Retinal pigment epithelial cell (primary cell): Measurements from ENCODE around the gene ZNF573.
"Not testable (repeated sequence)": the region's sequence is repeated elsewhere in the genome, so short reads cannot be mapped to it uniquely, and the experiment has no call there.

Experiments used
- DNase-seq: peaks from one replicate; pipeline ENCODE4 v3.0.0-alpha.2; 2010; ENCODE audit warnings: low read depth
- H3K4me3 ChIP-seq: 2 replicates; pipeline ENCODE4 v1.5.1; 2011; ENCODE audit warnings: mild to moderate bottlenecking, low read length, control low read depth, moderate library complexity
- TF ChIP-seq, protein P1 (sequence below): conservative IDR thresholded peaks from 2 replicates; pipeline ENCODE4 v1.5.1; 2011; ENCODE audit warnings: low read depth, low read length, control low read depth, inconsistent platforms

ZNF573 gene

DNA sequence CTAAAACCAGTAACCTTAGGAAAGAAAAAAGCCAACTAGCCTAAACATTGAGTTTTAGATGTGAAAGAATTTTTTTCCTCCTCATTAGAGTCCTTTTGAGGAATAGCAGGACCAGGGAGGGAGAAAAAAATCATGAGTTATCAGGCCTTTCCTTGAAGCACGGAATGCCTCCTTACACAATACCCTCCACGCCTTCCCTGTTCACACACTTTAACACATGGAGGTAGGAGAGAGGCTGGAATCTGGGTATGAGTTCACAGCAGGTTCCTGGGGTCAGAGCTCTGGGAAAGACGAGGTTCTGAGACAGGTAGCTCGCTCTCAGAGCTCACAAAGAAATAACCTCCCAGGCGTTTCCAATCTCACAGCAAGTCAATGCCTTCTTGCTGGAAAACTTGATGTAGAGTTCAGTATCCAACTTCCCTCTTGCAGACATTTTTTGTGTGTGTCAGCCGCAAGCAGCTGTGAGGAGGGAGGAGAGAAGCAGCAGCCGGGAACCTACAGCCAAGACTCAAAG, 716 bp downstream of the ZNF573 start:
- TF ChIP-seq, protein P1, sequence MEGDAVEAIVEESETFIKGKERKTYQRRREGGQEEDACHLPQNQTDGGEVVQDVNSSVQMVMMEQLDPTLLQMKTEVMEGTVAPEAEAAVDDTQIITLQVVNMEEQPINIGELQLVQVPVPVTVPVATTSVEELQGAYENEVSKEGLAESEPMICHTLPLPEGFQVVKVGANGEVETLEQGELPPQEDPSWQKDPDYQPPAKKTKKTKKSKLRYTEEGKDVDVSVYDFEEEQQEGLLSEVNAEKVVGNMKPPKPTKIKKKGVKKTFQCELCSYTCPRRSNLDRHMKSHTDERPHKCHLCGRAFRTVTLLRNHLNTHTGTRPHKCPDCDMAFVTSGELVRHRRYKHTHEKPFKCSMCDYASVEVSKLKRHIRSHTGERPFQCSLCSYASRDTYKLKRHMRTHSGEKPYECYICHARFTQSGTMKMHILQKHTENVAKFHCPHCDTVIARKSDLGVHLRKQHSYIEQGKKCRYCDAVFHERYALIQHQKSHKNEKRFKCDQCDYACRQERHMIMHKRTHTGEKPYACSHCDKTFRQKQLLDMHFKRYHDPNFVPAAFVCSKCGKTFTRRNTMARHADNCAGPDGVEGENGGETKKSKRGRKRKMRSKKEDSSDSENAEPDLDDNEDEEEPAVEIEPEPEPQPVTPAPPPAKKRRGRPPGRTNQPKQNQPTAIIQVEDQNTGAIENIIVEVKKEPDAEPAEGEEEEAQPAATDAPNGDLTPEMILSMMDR: no peak
- peak overlapping the region; percentile 83 for H3K4me3 ChIP-seq
- no peak for DNase-seq

DNA sequence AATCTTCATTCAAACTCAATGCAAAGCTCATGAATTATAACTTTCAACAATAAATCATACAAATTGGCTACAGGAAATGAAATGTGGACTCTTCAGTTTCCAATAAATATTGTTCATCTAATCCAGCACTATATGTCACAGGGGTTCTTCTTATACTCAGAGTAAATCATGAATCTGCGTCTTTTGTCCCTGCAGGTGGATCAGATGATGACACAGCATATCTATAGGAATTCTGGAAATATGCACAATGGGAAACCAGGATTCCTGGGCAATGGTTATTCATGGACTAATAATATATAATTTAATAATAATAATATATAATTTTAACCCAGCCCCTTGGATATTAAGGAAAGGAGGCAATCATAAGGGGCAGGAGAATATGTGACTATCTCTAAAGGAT, 8.4 kb downstream of the ZNF573 start:
- H3K4me3 ChIP-seq: no peak overlapping the region
- no peak for DNase-seq
- TF ChIP-seq, protein P1: no peak

DNA sequence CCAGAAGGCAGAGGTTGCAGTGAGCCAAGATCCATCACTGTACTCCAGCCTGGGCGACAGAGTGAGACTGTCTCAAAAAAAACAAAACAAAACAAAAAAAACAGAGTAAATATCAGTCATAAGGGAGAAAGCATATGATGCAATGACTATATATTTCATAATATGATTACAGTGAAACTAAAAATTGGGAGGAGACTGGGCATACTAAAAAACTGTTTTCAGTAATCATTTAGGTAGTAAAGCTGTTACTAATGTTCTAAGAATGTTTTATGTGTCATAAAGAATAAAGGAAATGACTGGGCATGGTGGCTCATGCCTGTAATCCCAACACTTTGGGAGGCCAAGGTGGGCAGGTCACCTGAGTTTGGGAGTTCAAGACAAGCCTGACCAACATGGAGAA, 15.9 kb downstream of the ZNF573 start:
- TF ChIP-seq, protein P1: no peak
- H3K4me3 ChIP-seq: no peak overlapping the region
- no peak for DNase-seq

DNA sequence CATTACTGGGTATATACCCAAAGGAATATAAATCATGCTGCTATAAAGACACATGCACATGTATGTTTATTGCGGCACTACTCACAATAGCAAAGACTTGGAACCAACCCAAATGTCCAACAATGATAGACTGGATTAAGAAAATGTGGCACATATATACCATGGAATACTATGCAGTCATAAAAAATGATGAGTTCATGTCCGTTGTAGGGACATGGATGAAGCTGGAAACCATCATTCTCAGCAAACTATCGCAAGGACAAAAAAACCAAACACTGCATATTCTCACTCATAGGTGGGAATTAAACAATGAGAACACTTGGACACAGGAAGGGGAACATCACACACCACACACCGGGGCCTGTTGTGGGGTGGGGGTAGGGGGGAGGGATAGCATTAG, 21.7 kb downstream of the ZNF573 start:
- not testable (repeated sequence) for H3K4me3 ChIP-seq, DNase-seq

DNA sequence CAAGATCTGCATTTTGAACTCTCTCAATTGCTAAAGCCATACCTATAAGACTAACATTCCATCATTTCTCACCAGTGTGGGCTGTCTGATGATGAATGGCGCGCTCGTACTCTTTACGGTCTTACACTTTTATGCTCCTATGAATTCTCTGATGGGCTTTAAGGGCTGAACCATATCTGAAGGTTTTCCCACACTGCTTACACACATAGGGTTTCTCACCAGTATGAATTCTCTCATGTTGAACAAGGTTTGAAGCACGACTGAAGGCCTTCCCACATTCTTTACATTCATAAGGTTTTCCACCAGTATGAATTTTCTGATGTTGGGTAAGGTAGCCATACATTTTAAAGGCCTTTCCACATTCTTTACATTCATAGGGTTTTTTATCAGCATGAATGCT, 41.0 kb downstream of the ZNF573 start:
- no peak for DNase-seq
- H3K4me3 ChIP-seq: no peak overlapping the region
- TF ChIP-seq, protein P1: no peak

DNA sequence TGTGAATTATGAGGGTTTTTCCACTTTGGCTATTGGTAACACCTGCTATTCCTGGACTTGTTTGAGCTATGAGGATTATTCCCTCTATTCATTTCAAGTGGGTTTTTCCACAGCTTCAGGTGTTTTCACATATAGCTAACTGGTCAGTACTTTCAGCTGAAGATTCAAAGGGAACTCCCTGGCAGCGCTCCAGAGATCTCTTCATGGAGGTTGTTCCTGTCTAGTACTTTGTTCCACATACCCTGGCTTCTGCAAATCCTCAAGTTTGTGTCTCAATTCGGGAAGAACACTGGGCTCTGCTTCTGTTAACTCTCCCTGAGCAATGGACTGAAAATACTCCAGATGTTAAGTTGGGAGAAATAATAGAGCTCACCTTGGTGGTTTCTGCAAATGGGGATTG, 54.2 kb downstream of the ZNF573 start:
- TF ChIP-seq, protein P1: no peak
- no peak overlapping the region for H3K4me3 ChIP-seq
- no peak for DNase-seq

DNA sequence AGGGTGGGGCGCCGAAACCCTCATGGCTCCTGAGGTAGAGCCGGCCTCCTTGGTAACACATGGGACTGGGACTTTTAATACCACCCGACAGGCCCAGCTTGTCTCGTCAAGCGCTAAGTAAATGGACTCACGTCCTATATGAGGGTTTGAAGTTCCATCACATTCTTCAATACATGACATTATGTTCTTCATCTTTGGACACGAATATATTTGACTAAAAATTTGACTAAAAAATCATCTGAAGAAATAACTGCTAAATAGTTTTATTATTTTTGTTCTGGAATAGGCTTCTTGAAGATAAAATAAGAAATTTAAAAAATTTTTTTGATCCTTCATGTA, 59.5 kb downstream of the ZNF573 start:
- H3K4me3 ChIP-seq: peak overlapping the region; percentile 96
- DNase-seq: no peak
- TF ChIP-seq, protein P1: no peak
